ENCODE measurements around the gene OR6J1.

OR6J1 gene

DNA sequence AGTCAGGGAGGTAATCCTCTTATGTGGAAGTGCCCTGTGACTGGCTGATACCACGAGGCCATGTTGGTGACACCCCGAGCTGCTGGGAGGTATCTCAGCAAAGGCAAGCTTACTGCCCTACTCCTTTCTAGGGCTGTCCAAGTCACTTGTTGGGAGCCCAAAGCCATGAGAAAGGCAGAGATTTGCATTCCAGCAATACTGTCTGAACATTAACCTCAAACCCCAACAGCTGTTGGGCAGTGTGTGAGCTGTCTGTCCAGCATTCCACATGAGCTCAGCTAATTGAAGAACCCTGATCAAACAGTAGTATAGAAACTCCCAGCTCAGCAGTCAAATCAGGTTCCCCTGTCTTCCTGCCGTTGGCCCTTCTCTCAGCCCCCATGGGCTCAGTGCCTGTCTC lies 36.9 kb downstream of the OR6J1 start:
- Histone ChIP-seq H2AFZ (no peak overlapping the region), H3K9ac (no peak overlapping the region), H3K27me3 (ENCODE audit: control insufficient read depth, insufficient read depth, low read length) (no peaks in the 10 kb centered on the region), H3K4me2 (ENCODE audit: low read length) (no peak overlapping the region), H3K27ac (no peak overlapping the region), H3K4me1 (no peaks in the 10 kb centered on the region), H3K79me2 (no peaks in the 10 kb centered on the region), H3K4me3 (ENCODE audit: low read depth, low read length) (no peak overlapping the region), H3K9me3 (ENCODE audit: control insufficient read depth, low read length) (no peaks in the 10 kb centered on the region), H3K36me3 (ENCODE audit: control insufficient read depth, insufficient read depth, low read length) (no peaks in the 10 kb centered on the region)
- TF ChIP-seq, protein P1, sequence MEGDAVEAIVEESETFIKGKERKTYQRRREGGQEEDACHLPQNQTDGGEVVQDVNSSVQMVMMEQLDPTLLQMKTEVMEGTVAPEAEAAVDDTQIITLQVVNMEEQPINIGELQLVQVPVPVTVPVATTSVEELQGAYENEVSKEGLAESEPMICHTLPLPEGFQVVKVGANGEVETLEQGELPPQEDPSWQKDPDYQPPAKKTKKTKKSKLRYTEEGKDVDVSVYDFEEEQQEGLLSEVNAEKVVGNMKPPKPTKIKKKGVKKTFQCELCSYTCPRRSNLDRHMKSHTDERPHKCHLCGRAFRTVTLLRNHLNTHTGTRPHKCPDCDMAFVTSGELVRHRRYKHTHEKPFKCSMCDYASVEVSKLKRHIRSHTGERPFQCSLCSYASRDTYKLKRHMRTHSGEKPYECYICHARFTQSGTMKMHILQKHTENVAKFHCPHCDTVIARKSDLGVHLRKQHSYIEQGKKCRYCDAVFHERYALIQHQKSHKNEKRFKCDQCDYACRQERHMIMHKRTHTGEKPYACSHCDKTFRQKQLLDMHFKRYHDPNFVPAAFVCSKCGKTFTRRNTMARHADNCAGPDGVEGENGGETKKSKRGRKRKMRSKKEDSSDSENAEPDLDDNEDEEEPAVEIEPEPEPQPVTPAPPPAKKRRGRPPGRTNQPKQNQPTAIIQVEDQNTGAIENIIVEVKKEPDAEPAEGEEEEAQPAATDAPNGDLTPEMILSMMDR (IDR thresholded peaks at IDR 0.05) = no peak

DNA sequence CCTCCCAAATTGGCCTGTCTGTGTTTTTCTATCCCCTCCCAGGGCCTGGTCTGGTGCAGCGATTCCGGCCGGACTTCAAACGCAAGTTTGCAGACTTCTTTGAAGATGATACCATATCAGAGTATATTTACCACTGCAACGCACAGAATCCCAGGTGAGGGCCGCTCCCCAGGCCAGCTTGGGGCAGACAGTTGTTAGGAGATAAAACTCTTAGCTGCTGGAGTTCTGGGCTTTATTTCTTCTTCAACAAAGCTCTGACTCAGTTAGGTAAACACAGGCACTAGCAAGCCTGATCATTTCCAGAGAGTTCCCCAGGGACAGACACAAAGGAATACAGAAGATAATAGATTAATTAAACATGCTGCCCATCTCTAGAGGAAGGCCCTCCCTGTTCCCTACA lies 37.8 kb downstream of the OR6J1 start:
- Histone ChIP-seq H2AFZ (no peak overlapping the region), H3K36me3 (ENCODE audit: control insufficient read depth, insufficient read depth, low read length) (no peaks in the 10 kb centered on the region), H3K79me2 (no peaks in the 10 kb centered on the region), H3K27ac (no peak overlapping the region), H3K27me3 (ENCODE audit: control insufficient read depth, insufficient read depth, low read length) (no peaks in the 10 kb centered on the region), H3K4me2 (ENCODE audit: low read length) (no peak overlapping the region), H3K9ac (no peak overlapping the region), H3K9me3 (ENCODE audit: control insufficient read depth, low read length) (no peaks in the 10 kb centered on the region), H3K4me3 (ENCODE audit: low read depth, low read length) (no peak overlapping the region), H3K4me1 (no peaks in the 10 kb centered on the region)
- TF ChIP-seq, protein P1 (IDR thresholded peaks at IDR 0.05) = no peak

DNA sequence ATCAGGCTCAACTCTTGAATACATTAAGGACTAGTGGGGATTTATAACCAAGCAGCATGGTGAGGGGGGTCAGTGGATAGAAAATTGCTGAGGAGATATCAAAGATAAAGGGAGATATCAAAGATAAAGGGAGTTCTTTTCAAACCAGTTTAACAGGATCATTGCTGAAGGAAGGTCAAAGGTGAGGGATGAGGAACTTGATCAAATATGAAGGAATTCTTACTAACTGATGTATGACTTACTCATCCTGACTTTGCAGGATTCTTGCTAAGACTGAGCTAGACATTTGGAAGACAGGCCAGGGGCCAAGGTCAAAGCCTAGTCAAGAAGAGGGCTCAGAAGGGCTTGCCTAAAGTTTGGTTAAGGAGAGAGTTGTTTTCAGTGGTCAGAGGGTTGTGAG lies 41.3 kb downstream of the OR6J1 start:
- Histone ChIP-seq H3K4me2 (ENCODE audit: low read length) (no peak overlapping the region), H3K4me3 (ENCODE audit: low read depth, low read length) (no peak overlapping the region), H3K4me1 (peaks cover 17% of the 10 kb centered on the region), H3K9ac (no peak overlapping the region), H3K36me3 (ENCODE audit: control insufficient read depth, insufficient read depth, low read length) (no peaks in the 10 kb centered on the region), H3K9me3 (ENCODE audit: control insufficient read depth, low read length) (no peaks in the 10 kb centered on the region), H3K27me3 (ENCODE audit: control insufficient read depth, insufficient read depth, low read length) (no peaks in the 10 kb centered on the region), H2AFZ (no peak overlapping the region), H3K27ac (no peak overlapping the region), H3K79me2 (no peaks in the 10 kb centered on the region)
- TF ChIP-seq, protein P1 (IDR thresholded peaks at IDR 0.05) = no peak

DNA sequence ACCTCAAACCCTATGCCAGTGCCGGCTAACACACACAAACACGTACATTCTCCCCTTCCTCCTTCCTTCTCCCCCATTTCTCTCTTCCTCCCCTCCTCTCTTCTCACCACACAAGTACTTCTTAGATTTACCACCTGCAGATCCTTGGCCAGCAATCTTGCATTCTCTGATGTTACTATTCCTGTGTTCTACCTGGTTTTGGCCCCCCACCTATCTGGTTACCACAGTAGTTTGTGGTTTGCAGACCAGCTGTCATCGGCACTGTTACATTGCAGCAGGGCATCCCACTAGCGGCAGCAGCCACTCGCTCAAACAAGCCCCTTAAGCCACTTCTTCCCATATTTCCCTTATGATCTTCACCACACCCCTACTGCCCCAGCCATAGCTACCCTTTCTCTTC lies 42.2 kb downstream of the OR6J1 start:
- Histone ChIP-seq H3K9me3 (ENCODE audit: control insufficient read depth, low read length) (no peaks in the 10 kb centered on the region), H3K4me1 (peaks cover 17% of the 10 kb centered on the region), H3K36me3 (ENCODE audit: control insufficient read depth, insufficient read depth, low read length) (no peaks in the 10 kb centered on the region), H3K27me3 (ENCODE audit: control insufficient read depth, insufficient read depth, low read length) (no peaks in the 10 kb centered on the region), H3K4me2 (ENCODE audit: low read length) (no peak overlapping the region), H3K4me3 (ENCODE audit: low read depth, low read length) (no peak overlapping the region), H3K79me2 (no peaks in the 10 kb centered on the region), H3K9ac (no peak overlapping the region), H3K27ac (no peak overlapping the region), H2AFZ (no peak overlapping the region)
- TF ChIP-seq, protein P1 (IDR thresholded peaks at IDR 0.05) = no peak

DNA sequence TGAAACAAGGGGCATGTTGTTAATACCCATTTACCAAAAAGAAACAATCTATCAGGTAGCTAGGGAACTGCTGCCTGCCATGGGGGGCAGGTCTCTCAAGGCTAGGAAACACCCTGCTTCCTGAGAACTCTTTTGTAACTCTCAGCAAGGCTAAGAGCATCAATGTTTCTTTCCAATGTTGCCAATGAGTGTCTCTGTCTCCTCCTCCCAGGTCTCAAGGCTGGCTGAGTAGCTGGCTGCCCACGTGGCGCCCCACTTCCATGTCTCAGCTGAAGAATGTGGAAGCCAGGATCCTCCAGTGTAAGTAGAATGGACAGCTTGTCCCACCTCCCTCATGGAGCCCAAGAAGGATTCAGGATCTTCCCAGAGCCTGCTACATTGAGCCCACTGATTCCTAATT lies 42.7 kb downstream of the OR6J1 start:
- Histone ChIP-seq H2AFZ (no peak overlapping the region), H3K27ac (no peak overlapping the region), H3K9ac (no peak overlapping the region), H3K4me2 (ENCODE audit: low read length) (no peak overlapping the region), H3K4me1 (peaks cover 17% of the 10 kb centered on the region), H3K9me3 (ENCODE audit: control insufficient read depth, low read length) (no peaks in the 10 kb centered on the region), H3K79me2 (no peaks in the 10 kb centered on the region), H3K27me3 (ENCODE audit: control insufficient read depth, insufficient read depth, low read length) (no peaks in the 10 kb centered on the region), H3K4me3 (ENCODE audit: low read depth, low read length) (no peak overlapping the region), H3K36me3 (ENCODE audit: control insufficient read depth, insufficient read depth, low read length) (no peaks in the 10 kb centered on the region)
- TF ChIP-seq, protein P1 (IDR thresholded peaks at IDR 0.05) = no peak

Measured in parathyroid adenoma (tissue), 2 donors.